ENCODE data around the gene GSN. TPM values are rescaled to one million over a fixed set of nuclear protein-coding genes. Genes with fewer than 3 reads are reported as not detected.

The GSN gene
- total and polyA plus RNA-seq, 11 donors = 379 to 2,088 (median 689) TPM

DNA sequence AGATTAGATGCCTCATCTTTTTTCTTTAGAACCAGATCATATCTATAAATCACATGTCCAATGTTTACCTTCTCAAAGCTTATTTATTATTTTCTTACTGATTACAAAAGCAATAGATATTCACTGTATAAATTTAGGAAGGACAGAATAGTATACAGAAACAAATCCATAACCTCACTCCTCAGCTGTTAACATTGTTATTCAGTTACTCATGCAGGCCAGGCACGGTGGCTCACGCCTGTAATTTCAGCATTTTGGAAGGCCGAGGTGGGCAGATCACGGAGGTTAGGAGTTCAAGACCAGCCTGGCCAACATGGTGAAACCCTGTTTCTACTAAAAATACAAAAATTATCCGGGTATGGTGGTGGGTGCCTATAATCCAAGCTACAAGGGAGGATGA is 86.8 kb downstream of the GSN start:
- ATAC-seq (no peak), DNase-seq (no peak)
- intact Hi-C loops (cut with DNase I) = loop anchor here in 1 of 10 donors (1.0 kb wide), 1 partner anchor 28 kb away; no protein-coding TSS in a partner anchor
- no peaks in the 10 kb centered on the region for H3K27me3 ChIP-seq
- peak overlapping the region; percentile 69 to 97 (median 90) for H3K27ac ChIP-seq
- H3K36me3 ChIP-seq = peaks cover 0 to 74% (median 60%) of the 10 kb centered on the region in 9 donors
- H3K4me1 ChIP-seq = peaks cover 19 to 100% (median 93%) of the 10 kb centered on the region in 12 donors
- 68 to 75% (median 73%) methylated on average over 5 of the region's 5 CpGs for WGBS, 4 donors
- H3K4me3 ChIP-seq = no peak overlapping the region
- no peaks in the 10 kb centered on the region for H3K9me3 ChIP-seq
- TF ChIP-seq POLR2A (IDR thresholded peaks at IDR 0.05) (no peak), CTCF (IDR thresholded peaks at IDR 0.05) (no peak)

DNA sequence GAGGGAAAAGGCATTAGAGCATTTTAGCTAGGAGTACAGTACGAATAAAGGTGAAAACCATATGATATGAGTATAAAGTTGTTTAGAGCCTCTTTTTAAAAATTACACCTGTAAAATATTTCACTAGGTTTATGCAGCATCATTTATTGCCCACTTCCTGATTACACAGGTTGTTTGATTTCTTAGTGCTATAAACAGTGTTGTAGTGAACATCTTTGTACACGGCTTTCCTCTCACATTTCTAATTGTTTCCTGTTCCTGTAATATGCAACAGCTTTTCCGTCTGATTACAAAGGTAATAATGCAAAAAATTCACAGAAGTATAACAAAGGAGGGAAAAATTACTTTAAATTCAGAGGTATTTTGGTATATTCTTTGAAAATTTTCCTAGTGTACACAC is 89.0 kb downstream of the GSN start:
- no peaks in the 10 kb centered on the region for H3K27me3 ChIP-seq
- DNase-seq = no peak
- peak overlapping the region in 11 of 12 donors; percentile 45 to 97 (median 88) for H3K27ac ChIP-seq
- WGBS, 4 donors = 56 to 69% (median 65%) methylated on average over 3 of the region's 3 CpGs
- no peaks in the 10 kb centered on the region for H3K9me3 ChIP-seq
- no peak for TF ChIP-seq POLR2A (IDR thresholded peaks at IDR 0.05)
- no peak for TF ChIP-seq CTCF (IDR thresholded peaks at IDR 0.05)
- peaks cover 24 to 100% (median 91%) of the 10 kb centered on the region in 12 donors for H3K4me1 ChIP-seq
- H3K36me3 ChIP-seq = peaks cover 0 to 55% (median 43%) of the 10 kb centered on the region in 9 donors
- intact Hi-C loops (cut with DNase I) = no loop called here
- no peak for ATAC-seq
- no peak overlapping the region for H3K4me3 ChIP-seq

DNA sequence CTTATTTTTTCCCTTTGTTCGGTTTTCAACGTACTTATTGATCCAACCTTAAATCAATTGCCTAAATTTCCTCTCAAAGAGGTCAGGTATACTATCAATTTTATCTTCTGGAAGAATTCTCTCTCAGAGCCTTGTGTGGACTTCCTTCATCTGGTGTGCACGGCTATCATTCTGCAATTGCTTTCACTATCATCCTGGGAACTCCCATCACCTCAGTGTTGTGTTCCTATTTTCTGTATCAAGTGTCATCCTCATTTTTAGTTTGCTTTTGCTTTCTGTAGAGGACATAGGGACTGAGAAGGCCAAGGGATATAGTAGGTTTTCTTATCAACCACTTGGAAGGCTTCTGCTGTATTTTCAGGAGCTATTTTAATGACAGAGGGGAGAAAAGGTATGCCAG is 90.8 kb downstream of the GSN start:
- peak overlapping the region in 2 of 12 donors; percentile 12 for H3K4me3 ChIP-seq
- 38 to 46% (median 43%) methylated on average over 3 of the region's 3 CpGs for WGBS, 4 donors
- peak in 1 of 4 donors; percentile 1 for ATAC-seq

More for the DNA sequence above, 90.8 kb downstream of the GSN start:
- peaks cover 21 to 100% (median 91%) of the 10 kb centered on the region in 12 donors for H3K4me1 ChIP-seq
- H3K27me3 ChIP-seq = no peaks in the 10 kb centered on the region
- DNase-seq = no peak
- TF ChIP-seq CTCF (IDR thresholded peaks at IDR 0.05) = no peak
- no peak for TF ChIP-seq POLR2A (IDR thresholded peaks at IDR 0.05)
- intact Hi-C loops (cut with DNase I) = no loop called here
- H3K27ac ChIP-seq = peak overlapping the region; percentile 46 to 99 (median 96)
- peaks cover 0 to 38% (median 25%) of the 10 kb centered on the region in 9 donors for H3K36me3 ChIP-seq
- no peaks in the 10 kb centered on the region for H3K9me3 ChIP-seq

Measured in heart left ventricle (tissue), 16 donors.